ENCODE results near the gene TMEM132E.
A peak's percentile ranks its signal among the peaks of the same experiment; 100 is the strongest.

The TMEM132E gene

DNA sequence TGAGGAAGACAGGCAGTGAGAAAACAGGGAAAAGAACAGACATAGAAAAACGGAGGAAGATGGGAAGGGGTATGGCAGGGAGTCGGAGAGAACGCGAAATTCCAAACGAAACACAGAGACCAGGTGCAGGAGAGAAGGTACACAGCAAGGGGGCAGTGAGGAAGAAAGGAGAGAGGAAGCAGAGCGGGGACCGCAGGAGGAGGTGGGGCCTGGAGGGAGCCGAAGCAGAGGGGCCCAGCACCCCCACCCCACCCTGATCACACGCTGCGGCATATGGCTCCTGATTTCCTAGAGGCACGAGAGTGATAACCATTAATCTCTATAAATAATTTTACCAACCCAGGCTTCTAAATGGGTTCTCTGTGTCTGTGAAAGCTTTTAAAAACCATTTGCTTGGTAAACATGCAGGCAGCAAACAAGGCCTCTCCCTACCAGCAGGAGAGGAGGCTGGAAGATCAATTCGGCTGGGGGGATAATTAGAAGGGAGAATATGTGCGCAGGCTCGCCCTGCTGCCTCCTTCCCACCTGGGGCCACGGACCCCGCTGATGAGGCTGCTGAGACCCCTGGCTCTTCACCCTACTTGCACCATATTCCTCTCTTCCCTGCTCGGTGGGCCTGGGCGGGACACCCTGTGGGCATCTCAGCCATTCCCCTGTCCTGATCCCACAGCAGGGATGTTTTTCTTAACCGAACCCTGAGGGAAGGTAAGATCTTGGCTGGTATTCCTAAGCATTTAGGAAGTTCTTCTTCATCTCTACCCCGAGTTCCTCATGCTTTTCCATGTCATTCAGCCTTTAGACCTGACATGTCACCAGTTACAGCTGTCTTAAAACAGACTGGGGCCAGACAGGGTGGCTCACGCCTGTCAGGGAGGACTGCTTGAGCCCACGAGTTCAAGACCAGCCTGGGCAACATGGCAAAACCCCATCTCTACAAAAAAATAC lies 86.7 kb downstream of the TMEM132E start:
- no peak for TF ChIP-seq GATA3 (IDR thresholded peaks at IDR 0.05; ENCODE audit: low read depth, low read length)
- no peak; the same call in 1 of the 2 replicates for TF ChIP-seq GATA2 (IDR thresholded peaks at IDR 0.05; ENCODE audit: low read depth, low read length)

DNA sequence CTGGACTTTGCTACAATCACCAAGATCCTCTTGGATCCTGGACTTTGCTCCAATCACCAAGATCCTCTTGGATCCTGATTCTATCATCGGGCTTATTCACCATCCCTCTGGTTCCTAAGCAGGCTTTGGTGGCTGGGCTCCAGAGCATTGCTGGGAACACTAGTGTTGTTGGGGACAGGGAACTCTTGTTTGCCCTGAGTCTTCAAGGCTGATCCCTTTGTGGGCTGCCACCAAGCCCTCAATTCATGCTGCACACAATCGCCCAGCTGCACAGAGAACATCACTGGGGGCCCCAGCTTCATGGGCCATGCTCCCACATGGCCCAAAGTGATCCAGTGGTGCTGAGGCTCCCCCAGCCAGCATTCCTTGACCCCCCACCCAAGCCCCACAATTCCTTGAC lies 88.3 kb downstream of the TMEM132E start:
- TF ChIP-seq GATA2 (IDR thresholded peaks at IDR 0.05; ENCODE audit: low read depth, low read length) (no peak), GATA3 (IDR thresholded peaks at IDR 0.05; ENCODE audit: low read depth, low read length) (no peak)

DNA sequence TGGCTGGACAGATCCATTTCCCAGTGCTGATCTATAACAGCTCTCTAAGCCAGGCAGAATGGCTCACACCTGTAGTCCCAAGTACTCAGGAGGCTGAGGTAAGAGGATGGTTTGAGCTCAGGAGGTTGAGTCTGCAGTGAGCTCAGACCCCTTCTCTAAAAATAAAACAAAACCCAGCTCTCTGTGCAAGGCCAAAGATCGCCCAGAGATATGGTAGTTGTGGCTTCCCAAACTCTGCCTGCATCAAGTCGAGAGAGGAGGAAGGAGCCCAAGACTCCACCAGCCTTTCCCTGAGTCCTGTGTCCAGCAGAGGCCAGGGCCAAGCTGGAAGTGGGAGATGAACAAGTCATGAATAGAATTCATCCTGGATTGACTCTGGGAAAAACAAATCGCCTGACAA lies 88.8 kb downstream of the TMEM132E start:
- peak; percentile 64 for TF ChIP-seq GATA2 (IDR thresholded peaks at IDR 0.05; ENCODE audit: low read depth, low read length)
- no peak; the same call in 1 of the 2 replicates for TF ChIP-seq GATA3 (IDR thresholded peaks at IDR 0.05; ENCODE audit: low read depth, low read length)

DNA sequence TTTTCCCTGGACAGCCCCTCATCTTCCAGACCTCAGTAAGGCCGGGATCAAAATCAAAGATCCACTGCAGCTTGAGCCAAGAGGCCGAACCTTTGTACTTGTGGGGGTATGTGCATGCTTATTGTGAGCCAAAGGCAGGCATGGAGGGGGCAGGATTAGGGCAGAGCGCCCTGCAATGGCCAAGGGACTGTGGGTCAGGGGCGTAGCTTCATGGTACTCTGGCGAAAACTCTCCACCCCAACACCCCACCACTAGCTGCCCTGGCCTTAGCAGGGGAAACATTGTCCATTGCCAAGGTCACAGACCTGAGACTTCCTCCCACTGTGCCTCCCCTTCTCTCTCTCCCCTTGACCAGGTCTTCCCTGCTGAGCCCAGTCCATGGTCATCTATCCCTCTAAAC lies 90.1 kb downstream of the TMEM132E start:
- TF ChIP-seq GATA3 (IDR thresholded peaks at IDR 0.05; ENCODE audit: low read depth, low read length) (no peak), GATA2 (IDR thresholded peaks at IDR 0.05; ENCODE audit: low read depth, low read length) (no peak)

DNA sequence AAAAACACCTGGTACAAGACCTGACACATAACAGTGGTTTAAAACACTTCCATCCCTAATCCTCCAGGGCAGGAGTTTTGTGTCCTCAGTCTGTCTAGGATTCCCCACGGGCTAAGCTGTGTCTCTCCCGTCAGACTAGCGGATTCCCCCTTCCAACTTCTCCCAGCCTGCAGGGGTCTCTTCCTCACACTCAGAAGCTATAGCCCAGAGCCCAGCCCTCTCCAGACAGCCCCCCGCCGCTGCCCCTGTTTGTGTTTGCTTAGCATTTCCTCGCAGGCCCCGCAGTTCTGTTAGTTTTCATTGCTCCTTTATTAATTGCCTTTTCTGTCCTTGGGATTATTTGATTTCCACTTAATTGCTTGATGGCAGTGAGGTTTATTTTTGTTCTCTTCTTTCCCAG lies 91.2 kb downstream of the TMEM132E start:
- TF ChIP-seq GATA2 (IDR thresholded peaks at IDR 0.05; ENCODE audit: low read depth, low read length) (no peak), GATA3 (IDR thresholded peaks at IDR 0.05; ENCODE audit: low read depth, low read length) (no peak)

DNA sequence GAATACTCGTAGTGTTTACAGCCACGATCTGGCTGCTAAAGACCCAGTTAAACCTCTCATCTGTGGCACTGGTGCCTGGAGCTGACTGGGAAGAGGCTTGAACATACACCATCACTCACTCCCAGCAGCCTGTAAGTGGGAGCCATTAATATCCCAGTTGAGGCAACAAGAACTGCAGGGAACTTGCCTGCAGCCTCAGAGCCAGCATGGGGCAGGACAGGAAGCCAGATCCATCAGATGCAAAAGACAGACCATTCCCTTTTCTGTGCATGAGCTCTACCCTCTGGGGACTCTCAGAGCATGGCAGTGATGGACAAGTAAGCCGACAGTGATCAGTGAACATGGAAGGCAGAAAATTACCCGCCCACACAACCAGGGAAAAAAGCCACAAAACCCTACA lies 91.8 kb downstream of the TMEM132E start:
- TF ChIP-seq GATA2 (IDR thresholded peaks at IDR 0.05; ENCODE audit: low read depth, low read length) (no peak), GATA3 (IDR thresholded peaks at IDR 0.05; ENCODE audit: low read depth, low read length) (no peak)

DNA sequence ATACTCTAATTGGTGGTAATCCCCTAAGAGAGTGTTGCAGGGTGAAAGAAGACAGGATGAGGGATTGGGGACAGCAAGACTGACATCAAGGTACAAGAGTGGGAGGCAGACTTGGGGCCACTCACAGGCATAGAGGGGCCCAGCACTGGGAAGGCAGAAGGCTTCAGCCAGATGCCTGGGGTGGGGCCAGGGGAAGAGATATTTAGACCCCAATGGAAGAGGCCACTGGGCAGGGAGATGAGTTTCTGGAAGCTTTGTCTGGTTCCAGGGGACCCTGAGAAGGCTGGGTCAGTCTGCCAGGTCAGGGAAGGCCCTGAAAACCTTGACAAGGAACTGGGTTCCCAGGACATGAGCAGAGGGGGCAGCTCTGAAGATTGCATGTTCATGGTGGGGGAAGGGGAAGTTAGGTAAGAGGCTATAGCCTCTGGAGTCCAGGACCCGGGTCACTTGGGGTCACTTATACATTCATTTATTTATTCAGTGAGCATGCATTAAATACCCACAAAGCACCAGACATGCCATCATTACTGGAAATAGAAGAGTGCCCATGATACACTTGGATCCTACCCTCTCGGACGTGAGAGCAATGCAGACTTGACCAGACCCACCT lies 92.9 kb downstream of the TMEM132E start:
- TF ChIP-seq GATA2 (IDR thresholded peaks at IDR 0.05; ENCODE audit: low read depth, low read length) (no peak), GATA3 (IDR thresholded peaks at IDR 0.05; ENCODE audit: low read depth, low read length) (no peak)

DNA sequence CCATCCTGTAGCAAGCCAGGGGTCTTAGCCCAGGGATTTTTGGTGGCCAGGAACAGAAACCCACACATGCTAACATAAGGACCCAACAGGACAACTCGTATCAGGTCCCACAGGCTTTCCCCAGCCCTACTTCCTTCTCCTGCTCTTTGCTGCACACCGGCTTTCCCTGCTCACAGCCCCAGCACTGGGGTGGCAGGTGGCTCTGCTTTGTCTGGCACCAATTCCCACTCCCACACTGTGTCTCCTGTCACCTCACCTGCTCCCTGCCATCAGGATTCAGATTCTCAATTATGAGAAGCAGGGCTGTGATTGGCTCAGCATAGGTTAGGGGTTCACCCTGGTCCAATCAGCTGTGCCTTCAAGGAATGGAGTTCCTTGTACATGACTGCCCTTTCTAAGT lies 94.1 kb downstream of the TMEM132E start:
- TF ChIP-seq GATA3 (IDR thresholded peaks at IDR 0.05; ENCODE audit: low read depth, low read length): no peak
- TF ChIP-seq GATA2 (IDR thresholded peaks at IDR 0.05; ENCODE audit: low read depth, low read length): no peak

DNA sequence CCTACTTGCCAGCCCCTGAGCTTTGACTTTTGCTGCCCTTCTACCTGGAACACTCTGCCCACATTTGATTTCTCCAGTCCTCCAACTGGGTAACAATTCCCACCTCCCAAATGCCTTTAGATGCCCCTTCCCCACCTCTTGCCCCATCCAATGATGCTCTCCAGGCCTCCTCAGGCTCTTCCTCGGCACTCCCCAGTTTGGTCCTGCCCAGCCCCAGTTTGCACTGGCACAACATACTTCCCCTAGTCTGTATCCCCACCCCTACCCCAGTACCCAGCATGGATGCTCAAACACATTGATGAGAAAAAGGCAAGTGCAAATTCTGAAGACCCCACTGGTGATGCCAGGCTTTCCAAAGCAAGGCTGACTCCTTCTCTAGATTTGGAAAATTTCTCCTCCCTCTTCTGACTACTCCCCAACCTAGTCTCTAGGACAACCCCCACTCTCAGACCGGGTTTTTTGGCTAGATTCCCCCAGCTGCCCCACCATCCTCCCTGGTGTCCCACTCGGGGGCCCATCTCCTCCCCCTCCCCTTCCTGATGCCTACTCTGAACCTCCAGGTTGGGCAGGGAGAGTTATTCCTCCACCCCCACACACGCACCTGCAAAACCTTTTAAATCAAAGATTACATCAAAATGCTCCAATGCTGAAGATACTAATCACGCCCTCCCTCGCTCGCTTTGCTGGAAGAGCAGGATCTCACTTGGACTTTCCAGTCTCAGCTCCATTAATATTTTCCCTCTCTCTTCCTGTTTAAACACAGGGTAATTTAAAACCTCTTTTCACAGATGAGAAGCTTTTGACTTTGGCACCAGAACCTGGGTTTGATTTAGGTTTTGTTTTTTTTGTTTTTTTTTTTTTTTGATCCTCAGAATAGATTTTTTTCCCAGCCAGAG lies 94.9 kb downstream of the TMEM132E start:
- peak; percentile 72 for TF ChIP-seq GATA2 (IDR thresholded peaks at IDR 0.05; ENCODE audit: low read depth, low read length)
- TF ChIP-seq GATA3 (IDR thresholded peaks at IDR 0.05; ENCODE audit: low read depth, low read length): no peak

DNA sequence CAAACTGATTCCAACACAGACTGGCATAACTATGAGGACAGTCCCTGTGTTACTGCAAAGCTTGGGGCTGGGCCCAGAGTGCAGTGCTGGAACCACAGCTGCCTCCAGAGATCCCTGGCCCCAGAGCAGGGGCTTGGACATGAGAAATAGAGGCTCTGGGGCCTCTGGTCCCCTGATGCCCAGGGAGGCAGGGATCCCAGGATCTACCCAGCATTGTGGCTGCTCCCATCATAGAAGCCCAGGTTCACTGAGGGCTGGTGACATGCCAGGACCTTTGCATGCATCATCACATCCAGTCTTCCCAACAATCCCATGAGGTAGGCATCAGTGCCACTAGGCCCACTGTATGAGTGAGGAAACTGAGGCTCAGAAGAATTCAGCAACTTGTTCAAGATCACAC lies 95.8 kb downstream of the TMEM132E start:
- no peak for TF ChIP-seq GATA3 (IDR thresholded peaks at IDR 0.05; ENCODE audit: low read depth, low read length)
- TF ChIP-seq GATA2 (IDR thresholded peaks at IDR 0.05; ENCODE audit: low read depth, low read length): no peak

DNA sequence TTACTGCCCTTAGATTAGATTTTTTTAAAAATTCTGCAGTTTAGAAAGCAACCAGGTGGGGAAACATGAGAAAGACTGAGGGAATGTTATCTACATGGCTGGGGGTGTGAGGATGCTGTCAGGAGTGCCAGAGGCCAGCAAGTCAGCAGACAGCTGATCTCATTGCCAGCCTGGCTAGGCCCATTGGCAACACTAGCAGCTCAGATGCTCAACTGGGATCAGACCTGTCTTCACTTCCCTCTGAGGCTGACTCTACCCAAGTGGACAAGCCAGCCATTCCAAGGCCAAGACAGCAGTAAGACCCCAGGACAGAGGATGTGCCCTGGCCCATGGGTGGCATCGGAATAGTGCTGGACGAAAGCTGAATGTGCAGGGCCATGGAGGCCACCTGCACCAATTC lies 96.2 kb downstream of the TMEM132E start:
- TF ChIP-seq GATA2 (IDR thresholded peaks at IDR 0.05; ENCODE audit: low read depth, low read length): no peak
- no peak for TF ChIP-seq GATA3 (IDR thresholded peaks at IDR 0.05; ENCODE audit: low read depth, low read length)

DNA sequence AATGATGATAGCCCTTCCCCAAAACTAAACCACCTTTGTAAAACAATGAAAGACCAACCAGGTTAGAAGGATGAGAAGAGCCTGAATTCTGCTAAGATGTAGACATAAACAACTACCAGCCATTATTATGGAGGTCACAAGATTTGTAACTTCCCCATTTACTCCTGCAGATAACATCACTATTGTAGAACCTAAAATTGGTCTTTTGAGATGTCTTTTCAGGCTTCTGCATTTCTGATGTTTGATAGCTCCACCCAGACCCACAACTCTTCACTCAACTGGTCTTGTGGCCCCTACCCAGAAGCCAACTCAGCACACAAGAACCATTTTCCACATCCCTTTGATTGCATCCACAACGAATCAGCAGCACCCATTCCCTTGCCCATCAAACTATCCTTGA lies 100.8 kb downstream of the TMEM132E start:
- TF ChIP-seq GATA3 (IDR thresholded peaks at IDR 0.05; ENCODE audit: low read depth, low read length) (no peak), GATA2 (IDR thresholded peaks at IDR 0.05; ENCODE audit: low read depth, low read length) (no peak)

DNA sequence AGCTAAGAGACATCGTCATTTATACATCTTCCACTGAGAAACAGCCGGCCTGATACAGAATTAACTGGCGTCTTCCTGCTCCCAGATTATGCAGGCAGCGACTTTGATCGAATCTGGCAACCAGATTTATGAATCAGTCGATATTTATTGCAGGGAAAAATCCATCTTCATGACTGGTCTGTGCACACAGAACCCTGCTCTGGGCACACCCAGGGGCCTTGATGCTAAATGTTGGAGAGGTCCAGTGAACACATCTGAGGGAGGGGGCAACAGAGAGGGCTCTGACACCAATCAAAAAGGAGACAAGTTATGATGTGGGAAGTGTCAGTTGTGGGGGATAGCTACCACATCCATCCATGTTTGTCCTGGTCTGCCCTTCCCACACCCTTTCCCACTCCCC lies 102.9 kb downstream of the TMEM132E start:
- no peak for TF ChIP-seq GATA2 (IDR thresholded peaks at IDR 0.05; ENCODE audit: low read depth, low read length)
- no peak for TF ChIP-seq GATA3 (IDR thresholded peaks at IDR 0.05; ENCODE audit: low read depth, low read length)

DNA sequence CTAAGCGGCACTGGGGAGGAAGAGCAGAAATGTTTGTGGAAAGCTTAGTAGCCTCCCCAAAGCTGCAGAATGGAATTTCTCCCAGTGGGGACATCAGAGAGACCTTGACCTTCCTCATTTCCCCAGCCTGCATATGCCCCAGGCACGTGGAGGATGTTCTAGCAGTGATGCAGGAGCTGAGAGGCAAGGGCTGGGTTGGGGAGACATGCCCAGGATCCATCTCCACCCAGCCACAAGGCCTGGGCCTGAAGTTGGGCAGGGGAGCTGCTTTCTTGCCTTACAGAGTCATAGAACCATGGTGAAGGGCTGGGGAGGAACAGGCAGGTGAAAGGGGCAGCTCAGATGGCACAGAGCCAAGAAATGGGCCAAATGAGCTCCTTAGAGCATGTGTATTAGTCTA lies 104.0 kb downstream of the TMEM132E start:
- no peak for TF ChIP-seq GATA2 (IDR thresholded peaks at IDR 0.05; ENCODE audit: low read depth, low read length)
- no peak for TF ChIP-seq GATA3 (IDR thresholded peaks at IDR 0.05; ENCODE audit: low read depth, low read length)

Data from SH-SY5Y (cell line).